Measurements from ENCODE around the gene TBC1D21.

The TBC1D21 gene

DNA sequence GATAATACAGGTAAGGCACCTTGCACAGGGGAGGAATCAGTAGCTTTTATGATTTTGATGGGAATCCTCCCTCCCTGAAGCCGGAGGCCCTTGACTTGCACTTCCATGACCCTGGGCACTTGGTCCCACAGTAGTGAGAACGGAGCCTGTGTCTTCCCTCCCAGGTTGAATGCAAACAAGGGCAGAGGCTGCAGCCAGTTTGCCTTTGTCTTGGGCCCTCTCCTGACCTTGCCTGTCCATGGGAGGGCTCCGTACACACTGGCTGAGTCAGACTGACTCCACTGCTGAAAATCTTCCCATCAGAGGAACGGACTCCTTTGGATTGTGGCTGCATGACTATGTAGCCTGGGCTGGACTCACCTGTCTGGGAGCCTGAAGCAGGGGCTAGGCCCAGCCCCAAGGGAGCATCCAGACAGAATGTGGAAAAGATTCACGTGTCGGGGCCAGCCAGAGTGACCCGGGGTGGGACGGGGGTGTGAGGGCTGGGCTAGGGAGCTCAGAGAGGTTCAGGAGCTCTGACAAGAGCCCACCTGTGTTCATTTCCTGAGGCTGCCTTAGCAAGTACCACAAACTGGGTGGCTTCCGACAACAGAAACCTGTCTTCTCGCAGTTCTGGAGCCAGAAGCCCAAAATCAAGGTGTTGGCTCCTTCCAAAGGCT, 9.5 kb downstream of the TBC1D21 start:
- H3K9me3 ChIP-seq (ENCODE audit: control insufficient read depth, insufficient read depth, low read depth, low read length) = no peaks in the 10 kb centered on the region
- no peak for TF ChIP-seq ZNF501 (tag by site-specific recombination; IDR thresholded peaks at IDR 0.05)
- no peak for TF ChIP-seq HOXD13 (CRISPR knock-in tag; IDR thresholded peaks at IDR 0.05; ENCODE audit: borderline replicate concordance)
- TF ChIP-seq ZNF707 (tag by site-specific recombination; IDR thresholded peaks at IDR 0.05) = no peak
- TF ChIP-seq PBX3 (CRISPR knock-in tag; IDR thresholded peaks at IDR 0.05) = no peak
- TF ChIP-seq ZNF23 (tag by site-specific recombination; IDR thresholded peaks at IDR 0.05; ENCODE audit: borderline replicate concordance) = no peak
- no peak for TF ChIP-seq ZNF560 (tag by site-specific recombination; IDR thresholded peaks at IDR 0.05; ENCODE audit: borderline replicate concordance)
- TF ChIP-seq ZSCAN23 (tag by site-specific recombination; IDR thresholded peaks at IDR 0.05) = no peak
- TF ChIP-seq ZNF660 (tag by site-specific recombination; IDR thresholded peaks at IDR 0.05) = no peak
- TF ChIP-seq KLF16 (tag by site-specific recombination; IDR thresholded peaks at IDR 0.05) = no peak
- no peak for TF ChIP-seq ZSCAN4 (tag by site-specific recombination; IDR thresholded peaks at IDR 0.05)
- no peak for TF ChIP-seq ZNF354C (tag by site-specific recombination; IDR thresholded peaks at IDR 0.05; ENCODE audit: borderline replicate concordance, low read depth)
- no peak for TF ChIP-seq ZBTB7A (tag by site-specific recombination; IDR thresholded peaks at IDR 0.05; ENCODE audit: low read depth)
- TF ChIP-seq ZNF658 (tag by site-specific recombination; IDR thresholded peaks at IDR 0.05) = no peak
- no peaks in the 10 kb centered on the region for H3K36me3 ChIP-seq (ENCODE audit: control insufficient read depth in 2 of 2, insufficient read depth in 1 of 2, low read length in 2 of 2)
- no peaks in the 10 kb centered on the region for H3K4me1 ChIP-seq (ENCODE audit: control insufficient read depth, insufficient read depth, low read length)
- no peak overlapping the region for H3K27ac ChIP-seq (ENCODE audit: extremely low read depth, low read depth, low read length)
- H3K4me3 ChIP-seq (ENCODE audit: low read depth, low read length) = no peak overlapping the region
- ChIA-PET CTCF (interaction anchor here (0.6 to 1.7 kb wide), 4 partner anchors 15 to 636 kb away, joined by 3 to 9 read pairs (median 4); no protein-coding TSS in a partner anchor), POLR2A (no interaction called here)

DNA sequence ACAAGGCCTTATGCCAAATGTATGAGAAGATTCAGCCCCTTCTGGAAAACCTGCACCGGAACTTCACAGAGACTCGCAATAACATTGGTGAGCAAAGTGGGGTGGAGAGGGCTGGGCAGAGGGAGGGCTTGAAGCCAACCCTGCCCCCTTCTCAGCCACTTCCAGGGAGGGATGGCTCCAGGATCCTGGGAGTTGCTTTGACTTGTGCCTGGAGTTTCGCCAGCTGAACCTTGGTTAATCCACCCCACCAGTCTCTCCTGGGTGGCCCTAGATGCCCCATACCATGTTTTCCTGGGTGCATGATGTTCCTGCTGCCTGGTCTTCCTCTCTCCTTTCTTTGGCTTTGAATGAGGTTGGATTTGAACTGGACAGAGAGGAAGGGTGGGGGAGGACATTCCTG, 10.8 kb downstream of the TBC1D21 start:
- TF ChIP-seq GLIS2 (tag by site-specific recombination; IDR thresholded peaks at IDR 0.05) = no peak
- peak; percentile 19; the same call in 1 of the 2 replicates for TF ChIP-seq SP2 (tag by site-specific recombination; IDR thresholded peaks at IDR 0.05)
- TF ChIP-seq GLIS1 (tag by site-specific recombination; IDR thresholded peaks at IDR 0.05) = peak; percentile 54
- no peak for TF ChIP-seq ZNF768 (tag by site-specific recombination; IDR thresholded peaks at IDR 0.05)
- no peak for TF ChIP-seq ZNF510 (tag by site-specific recombination; IDR thresholded peaks at IDR 0.05; ENCODE audit: insufficient replicate concordance)
- POLR2A ChIA-PET = no interaction called here
- CTCF ChIA-PET = interaction anchor here (0.7 to 1.5 kb wide), 3 partner anchors 10 to 80 kb away, joined by 3 read pairs; no protein-coding TSS in a partner anchor
- Histone ChIP-seq H3K4me1 (ENCODE audit: control insufficient read depth, insufficient read depth, low read length) (no peaks in the 10 kb centered on the region), H3K9me3 (ENCODE audit: control insufficient read depth, insufficient read depth, low read depth, low read length) (no peaks in the 10 kb centered on the region), H3K27ac (ENCODE audit: extremely low read depth, low read depth, low read length) (no peak overlapping the region), H3K36me3 (ENCODE audit: control insufficient read depth in 2 of 2, insufficient read depth in 1 of 2, low read length in 2 of 2) (no peaks in the 10 kb centered on the region), H3K4me3 (ENCODE audit: low read depth, low read length) (no peak overlapping the region)

DNA sequence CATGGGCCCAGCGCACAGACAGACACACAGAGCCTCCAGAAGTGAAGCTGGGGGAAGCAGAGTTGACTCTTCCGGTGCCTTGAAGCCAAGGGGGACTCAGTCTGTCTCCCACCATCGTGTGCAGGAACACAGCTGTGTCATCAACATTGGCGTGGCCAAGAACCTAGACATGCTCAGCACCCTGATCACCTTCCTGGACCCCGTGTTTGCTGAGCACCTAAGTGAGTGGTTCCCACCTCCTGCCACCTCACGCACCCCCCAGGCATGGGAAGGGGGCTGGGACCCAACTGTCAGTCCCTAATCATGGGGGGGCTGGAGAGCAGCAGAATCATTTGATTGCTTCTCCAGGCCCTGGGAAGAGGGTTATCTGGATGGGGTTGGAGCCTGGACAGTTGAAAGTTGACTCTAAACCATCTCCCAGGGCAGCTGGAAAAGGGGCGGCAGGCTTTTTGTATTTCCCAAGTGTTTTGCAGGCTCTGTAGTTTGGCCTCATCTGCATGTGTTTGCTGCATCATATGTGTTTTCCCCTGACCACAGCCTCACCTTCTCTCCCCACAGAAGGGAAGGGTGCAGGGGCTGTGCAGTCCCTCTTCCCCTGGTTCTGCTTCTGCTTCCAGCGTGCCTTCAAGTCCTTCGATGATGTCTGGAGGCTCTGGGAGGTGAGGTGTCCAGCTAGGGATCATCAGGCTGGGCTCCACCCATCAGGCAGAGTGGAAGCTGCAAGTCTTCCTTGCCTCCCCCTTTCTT, 12.8 kb downstream of the TBC1D21 start:
- H3K36me3 ChIP-seq (ENCODE audit: control insufficient read depth in 2 of 2, insufficient read depth in 1 of 2, low read length in 2 of 2) = no peaks in the 10 kb centered on the region
- no peak for TF ChIP-seq YY1 (tag by site-specific recombination; IDR thresholded peaks at IDR 0.05)
- ChIA-PET POLR2A (no interaction called here), CTCF (interaction anchor here (0.7 to 1.3 kb wide), 4 partner anchors 12 to 553 kb away, joined by 3 to 4 read pairs (median 4); no protein-coding TSS in a partner anchor)
- no peak overlapping the region for H3K27ac ChIP-seq (ENCODE audit: extremely low read depth, low read depth, low read length)
- H3K4me1 ChIP-seq (ENCODE audit: control insufficient read depth, insufficient read depth, low read length) = no peaks in the 10 kb centered on the region
- H3K4me3 ChIP-seq (ENCODE audit: low read depth, low read length) = no peak overlapping the region
- H3K9me3 ChIP-seq (ENCODE audit: control insufficient read depth, insufficient read depth, low read depth, low read length) = no peaks in the 10 kb centered on the region

All from HEK293 (cell line).